ENCODE data around the gene ARL8B.

GRCh38 chr3:5210926-5211325 is 88.8 kb downstream of the ARL8B start:
- TF ChIP-seq, protein P1, sequence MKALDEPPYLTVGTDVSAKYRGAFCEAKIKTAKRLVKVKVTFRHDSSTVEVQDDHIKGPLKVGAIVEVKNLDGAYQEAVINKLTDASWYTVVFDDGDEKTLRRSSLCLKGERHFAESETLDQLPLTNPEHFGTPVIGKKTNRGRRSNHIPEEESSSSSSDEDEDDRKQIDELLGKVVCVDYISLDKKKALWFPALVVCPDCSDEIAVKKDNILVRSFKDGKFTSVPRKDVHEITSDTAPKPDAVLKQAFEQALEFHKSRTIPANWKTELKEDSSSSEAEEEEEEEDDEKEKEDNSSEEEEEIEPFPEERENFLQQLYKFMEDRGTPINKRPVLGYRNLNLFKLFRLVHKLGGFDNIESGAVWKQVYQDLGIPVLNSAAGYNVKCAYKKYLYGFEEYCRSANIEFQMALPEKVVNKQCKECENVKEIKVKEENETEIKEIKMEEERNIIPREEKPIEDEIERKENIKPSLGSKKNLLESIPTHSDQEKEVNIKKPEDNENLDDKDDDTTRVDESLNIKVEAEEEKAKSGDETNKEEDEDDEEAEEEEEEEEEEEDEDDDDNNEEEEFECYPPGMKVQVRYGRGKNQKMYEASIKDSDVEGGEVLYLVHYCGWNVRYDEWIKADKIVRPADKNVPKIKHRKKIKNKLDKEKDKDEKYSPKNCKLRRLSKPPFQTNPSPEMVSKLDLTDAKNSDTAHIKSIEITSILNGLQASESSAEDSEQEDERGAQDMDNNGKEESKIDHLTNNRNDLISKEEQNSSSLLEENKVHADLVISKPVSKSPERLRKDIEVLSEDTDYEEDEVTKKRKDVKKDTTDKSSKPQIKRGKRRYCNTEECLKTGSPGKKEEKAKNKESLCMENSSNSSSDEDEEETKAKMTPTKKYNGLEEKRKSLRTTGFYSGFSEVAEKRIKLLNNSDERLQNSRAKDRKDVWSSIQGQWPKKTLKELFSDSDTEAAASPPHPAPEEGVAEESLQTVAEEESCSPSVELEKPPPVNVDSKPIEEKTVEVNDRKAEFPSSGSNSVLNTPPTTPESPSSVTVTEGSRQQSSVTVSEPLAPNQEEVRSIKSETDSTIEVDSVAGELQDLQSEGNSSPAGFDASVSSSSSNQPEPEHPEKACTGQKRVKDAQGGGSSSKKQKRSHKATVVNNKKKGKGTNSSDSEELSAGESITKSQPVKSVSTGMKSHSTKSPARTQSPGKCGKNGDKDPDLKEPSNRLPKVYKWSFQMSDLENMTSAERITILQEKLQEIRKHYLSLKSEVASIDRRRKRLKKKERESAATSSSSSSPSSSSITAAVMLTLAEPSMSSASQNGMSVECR (CRISPR knock-in tag; IDR thresholded peaks at IDR 0.05; ENCODE audit: borderline replicate concordance): no peak
- TF ChIP-seq, protein P2, sequence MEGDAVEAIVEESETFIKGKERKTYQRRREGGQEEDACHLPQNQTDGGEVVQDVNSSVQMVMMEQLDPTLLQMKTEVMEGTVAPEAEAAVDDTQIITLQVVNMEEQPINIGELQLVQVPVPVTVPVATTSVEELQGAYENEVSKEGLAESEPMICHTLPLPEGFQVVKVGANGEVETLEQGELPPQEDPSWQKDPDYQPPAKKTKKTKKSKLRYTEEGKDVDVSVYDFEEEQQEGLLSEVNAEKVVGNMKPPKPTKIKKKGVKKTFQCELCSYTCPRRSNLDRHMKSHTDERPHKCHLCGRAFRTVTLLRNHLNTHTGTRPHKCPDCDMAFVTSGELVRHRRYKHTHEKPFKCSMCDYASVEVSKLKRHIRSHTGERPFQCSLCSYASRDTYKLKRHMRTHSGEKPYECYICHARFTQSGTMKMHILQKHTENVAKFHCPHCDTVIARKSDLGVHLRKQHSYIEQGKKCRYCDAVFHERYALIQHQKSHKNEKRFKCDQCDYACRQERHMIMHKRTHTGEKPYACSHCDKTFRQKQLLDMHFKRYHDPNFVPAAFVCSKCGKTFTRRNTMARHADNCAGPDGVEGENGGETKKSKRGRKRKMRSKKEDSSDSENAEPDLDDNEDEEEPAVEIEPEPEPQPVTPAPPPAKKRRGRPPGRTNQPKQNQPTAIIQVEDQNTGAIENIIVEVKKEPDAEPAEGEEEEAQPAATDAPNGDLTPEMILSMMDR (IDR thresholded peaks at IDR 0.05): no peak
- TF ChIP-seq, protein P3, sequence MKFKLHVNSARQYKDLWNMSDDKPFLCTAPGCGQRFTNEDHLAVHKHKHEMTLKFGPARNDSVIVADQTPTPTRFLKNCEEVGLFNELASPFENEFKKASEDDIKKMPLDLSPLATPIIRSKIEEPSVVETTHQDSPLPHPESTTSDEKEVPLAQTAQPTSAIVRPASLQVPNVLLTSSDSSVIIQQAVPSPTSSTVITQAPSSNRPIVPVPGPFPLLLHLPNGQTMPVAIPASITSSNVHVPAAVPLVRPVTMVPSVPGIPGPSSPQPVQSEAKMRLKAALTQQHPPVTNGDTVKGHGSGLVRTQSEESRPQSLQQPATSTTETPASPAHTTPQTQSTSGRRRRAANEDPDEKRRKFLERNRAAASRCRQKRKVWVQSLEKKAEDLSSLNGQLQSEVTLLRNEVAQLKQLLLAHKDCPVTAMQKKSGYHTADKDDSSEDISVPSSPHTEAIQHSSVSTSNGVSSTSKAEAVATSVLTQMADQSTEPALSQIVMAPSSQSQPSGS (CRISPR knock-in tag; IDR thresholded peaks at IDR 0.05; ENCODE audit: borderline replicate concordance, low read depth): no peak
- TF ChIP-seq IRF1 (CRISPR knock-in tag; IDR thresholded peaks at IDR 0.05): no peak
- TF ChIP-seq, protein P4, sequence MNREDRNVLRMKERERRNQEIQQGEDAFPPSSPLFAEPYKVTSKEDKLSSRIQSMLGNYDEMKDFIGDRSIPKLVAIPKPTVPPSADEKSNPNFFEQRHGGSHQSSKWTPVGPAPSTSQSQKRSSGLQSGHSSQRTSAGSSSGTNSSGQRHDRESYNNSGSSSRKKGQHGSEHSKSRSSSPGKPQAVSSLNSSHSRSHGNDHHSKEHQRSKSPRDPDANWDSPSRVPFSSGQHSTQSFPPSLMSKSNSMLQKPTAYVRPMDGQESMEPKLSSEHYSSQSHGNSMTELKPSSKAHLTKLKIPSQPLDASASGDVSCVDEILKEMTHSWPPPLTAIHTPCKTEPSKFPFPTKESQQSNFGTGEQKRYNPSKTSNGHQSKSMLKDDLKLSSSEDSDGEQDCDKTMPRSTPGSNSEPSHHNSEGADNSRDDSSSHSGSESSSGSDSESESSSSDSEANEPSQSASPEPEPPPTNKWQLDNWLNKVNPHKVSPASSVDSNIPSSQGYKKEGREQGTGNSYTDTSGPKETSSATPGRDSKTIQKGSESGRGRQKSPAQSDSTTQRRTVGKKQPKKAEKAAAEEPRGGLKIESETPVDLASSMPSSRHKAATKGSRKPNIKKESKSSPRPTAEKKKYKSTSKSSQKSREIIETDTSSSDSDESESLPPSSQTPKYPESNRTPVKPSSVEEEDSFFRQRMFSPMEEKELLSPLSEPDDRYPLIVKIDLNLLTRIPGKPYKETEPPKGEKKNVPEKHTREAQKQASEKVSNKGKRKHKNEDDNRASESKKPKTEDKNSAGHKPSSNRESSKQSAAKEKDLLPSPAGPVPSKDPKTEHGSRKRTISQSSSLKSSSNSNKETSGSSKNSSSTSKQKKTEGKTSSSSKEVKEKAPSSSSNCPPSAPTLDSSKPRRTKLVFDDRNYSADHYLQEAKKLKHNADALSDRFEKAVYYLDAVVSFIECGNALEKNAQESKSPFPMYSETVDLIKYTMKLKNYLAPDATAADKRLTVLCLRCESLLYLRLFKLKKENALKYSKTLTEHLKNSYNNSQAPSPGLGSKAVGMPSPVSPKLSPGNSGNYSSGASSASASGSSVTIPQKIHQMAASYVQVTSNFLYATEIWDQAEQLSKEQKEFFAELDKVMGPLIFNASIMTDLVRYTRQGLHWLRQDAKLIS (CRISPR knock-in tag; IDR thresholded peaks at IDR 0.05; ENCODE audit: borderline replicate concordance): no peak
- no peak for TF ChIP-seq ETV6 (CRISPR knock-in tag; IDR thresholded peaks at IDR 0.05)
- no peak for TF ChIP-seq ZNF121 (CRISPR knock-in tag; IDR thresholded peaks at IDR 0.05)
